ENCODE results near the gene EFEMP2.

Gene EFEMP2

DNA sequence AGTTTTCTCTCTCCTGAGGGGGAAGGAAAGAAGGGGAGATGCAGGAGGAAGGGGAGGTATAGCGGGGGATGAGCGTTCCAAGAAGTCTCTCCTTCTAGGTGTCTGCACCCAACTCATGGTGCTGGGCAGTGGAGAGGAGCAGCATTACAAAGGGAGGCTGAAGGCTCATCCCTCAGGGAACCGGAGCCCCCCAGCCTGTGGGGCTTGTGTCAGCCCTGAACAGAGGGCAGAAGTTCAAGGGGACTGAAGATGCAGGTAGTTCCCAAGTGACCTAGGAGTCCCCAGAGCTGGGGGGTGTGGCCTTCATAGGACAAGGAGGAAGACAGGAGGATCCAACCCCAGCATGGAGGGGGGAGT is 44.5 kb upstream of the EFEMP2 start:
- no peak overlapping the region for H3K4me3 ChIP-seq (ENCODE audit: low read depth, low read length)
- TF ChIP-seq, protein P1, sequence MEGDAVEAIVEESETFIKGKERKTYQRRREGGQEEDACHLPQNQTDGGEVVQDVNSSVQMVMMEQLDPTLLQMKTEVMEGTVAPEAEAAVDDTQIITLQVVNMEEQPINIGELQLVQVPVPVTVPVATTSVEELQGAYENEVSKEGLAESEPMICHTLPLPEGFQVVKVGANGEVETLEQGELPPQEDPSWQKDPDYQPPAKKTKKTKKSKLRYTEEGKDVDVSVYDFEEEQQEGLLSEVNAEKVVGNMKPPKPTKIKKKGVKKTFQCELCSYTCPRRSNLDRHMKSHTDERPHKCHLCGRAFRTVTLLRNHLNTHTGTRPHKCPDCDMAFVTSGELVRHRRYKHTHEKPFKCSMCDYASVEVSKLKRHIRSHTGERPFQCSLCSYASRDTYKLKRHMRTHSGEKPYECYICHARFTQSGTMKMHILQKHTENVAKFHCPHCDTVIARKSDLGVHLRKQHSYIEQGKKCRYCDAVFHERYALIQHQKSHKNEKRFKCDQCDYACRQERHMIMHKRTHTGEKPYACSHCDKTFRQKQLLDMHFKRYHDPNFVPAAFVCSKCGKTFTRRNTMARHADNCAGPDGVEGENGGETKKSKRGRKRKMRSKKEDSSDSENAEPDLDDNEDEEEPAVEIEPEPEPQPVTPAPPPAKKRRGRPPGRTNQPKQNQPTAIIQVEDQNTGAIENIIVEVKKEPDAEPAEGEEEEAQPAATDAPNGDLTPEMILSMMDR (IDR thresholded peaks at IDR 0.05), result no peak
- no peak overlapping the region for H3K27ac ChIP-seq
- no peaks in the 10 kb centered on the region for H3K4me1 ChIP-seq
- H2AFZ ChIP-seq, result no peak overlapping the region
- H3K9me3 ChIP-seq (ENCODE audit: control insufficient read depth, low read length), result no peaks in the 10 kb centered on the region
- no peaks in the 10 kb centered on the region for H3K36me3 ChIP-seq (ENCODE audit: control insufficient read depth, insufficient read depth, low read length)
- no peaks in the 10 kb centered on the region for H3K27me3 ChIP-seq (ENCODE audit: control insufficient read depth, insufficient read depth, low read length)
- H3K4me2 ChIP-seq (ENCODE audit: low read length), result no peak overlapping the region
- peaks cover 2% of the 10 kb centered on the region for H3K79me2 ChIP-seq
- no peak overlapping the region for H3K9ac ChIP-seq

DNA sequence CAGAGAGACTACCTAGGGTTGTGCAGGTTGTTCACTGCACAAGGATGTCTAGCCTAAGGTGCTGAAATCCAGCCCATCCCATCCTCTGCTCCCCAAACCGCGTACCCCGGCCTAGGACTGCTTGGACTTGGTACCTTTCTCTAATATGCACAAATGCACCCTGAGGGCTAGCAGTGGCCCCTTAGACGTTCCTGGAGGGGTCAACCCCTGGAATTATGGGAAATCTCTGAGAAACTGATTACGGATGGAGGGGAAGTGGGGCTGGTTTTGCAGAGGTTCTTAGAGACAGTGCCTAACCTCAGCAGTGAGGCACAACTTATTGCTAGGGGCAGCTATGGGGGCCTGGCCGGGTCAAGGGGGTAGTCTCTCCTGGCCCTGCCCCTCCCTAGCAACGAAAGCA is 43.8 kb upstream of the EFEMP2 start:
- Histone ChIP-seq H3K9me3 (ENCODE audit: control insufficient read depth, low read length) (no peaks in the 10 kb centered on the region), H3K9ac (no peak overlapping the region), H2AFZ (no peak overlapping the region), H3K27me3 (ENCODE audit: control insufficient read depth, insufficient read depth, low read length) (no peaks in the 10 kb centered on the region), H3K4me3 (ENCODE audit: low read depth, low read length) (no peak overlapping the region), H3K79me2 (peaks cover 2% of the 10 kb centered on the region), H3K4me1 (peaks cover 2% of the 10 kb centered on the region), H3K4me2 (ENCODE audit: low read length) (no peak overlapping the region), H3K27ac (no peak overlapping the region), H3K36me3 (ENCODE audit: control insufficient read depth, insufficient read depth, low read length) (no peaks in the 10 kb centered on the region)
- TF ChIP-seq, protein P1 (IDR thresholded peaks at IDR 0.05), result no peak

DNA sequence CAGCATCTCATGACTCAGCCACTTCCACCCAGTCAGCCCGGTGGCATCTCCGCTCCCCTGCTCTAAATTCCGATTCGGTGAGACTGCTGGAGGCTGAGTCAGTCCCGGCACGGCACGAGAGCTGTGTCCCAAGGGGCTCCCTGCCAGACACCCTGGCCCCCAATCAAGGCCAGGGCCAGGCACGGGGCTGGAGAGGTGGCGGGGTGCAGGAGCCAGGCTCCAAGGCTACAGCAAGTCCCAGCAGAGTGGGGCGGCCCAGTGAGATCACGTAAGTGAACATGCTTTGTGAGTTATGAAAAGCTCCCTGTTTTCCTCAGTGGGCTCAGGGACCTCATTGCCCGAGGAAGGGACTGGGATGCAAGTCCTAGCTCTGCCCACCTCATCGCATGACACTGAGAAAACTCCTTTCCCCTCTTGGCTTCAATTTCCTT is 43.2 kb upstream of the EFEMP2 start:
- Histone ChIP-seq H3K9me3 (ENCODE audit: control insufficient read depth, low read length) (no peaks in the 10 kb centered on the region), H3K4me3 (ENCODE audit: low read depth, low read length) (no peak overlapping the region), H3K27ac (no peak overlapping the region), H3K4me2 (ENCODE audit: low read length) (no peak overlapping the region), H3K79me2 (peaks cover 2% of the 10 kb centered on the region), H3K9ac (no peak overlapping the region), H2AFZ (no peak overlapping the region), H3K36me3 (ENCODE audit: control insufficient read depth, insufficient read depth, low read length) (no peaks in the 10 kb centered on the region), H3K4me1 (peaks cover 2% of the 10 kb centered on the region), H3K27me3 (ENCODE audit: control insufficient read depth, insufficient read depth, low read length) (no peaks in the 10 kb centered on the region)
- TF ChIP-seq, protein P1 (IDR thresholded peaks at IDR 0.05), result no peak

DNA sequence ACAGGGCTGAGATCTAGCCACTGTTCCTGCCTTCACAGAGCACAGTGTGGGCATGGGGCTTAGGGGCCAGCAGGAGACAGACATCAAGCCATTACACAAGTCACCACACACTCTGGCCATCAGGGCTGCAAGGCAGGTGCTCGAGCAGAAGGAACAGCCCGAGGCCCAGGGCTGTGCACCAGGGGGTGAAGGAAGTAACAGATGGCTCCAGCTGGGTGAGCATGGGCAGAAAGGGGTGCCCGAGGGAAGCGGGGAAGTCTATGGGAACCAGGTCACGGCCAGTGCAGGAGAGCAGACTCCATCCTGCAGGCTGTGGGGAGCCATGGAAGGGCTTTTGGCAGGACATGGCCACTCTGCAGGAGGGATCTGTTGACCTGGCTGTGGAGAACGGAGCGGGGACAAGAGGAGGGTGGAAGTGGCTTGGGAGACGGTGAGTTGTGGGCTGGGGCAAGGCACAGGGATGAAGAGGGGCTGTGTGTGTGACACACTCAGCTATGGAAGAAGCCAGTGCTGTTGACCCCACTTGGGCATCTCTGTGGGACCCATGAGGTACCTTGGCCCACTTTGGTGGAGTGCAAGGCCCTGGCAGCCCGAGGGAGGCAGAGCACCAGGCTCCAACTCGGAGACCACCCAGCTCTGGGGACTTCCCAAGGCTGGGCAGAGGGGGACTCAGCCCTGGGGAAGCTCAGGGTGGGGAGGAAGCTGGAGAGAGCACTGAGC is 42.7 kb upstream of the EFEMP2 start:
- Histone ChIP-seq H3K9ac (no peak overlapping the region), H3K79me2 (peaks cover 2% of the 10 kb centered on the region)
- TF ChIP-seq, protein P1 (IDR thresholded peaks at IDR 0.05), result no peak

DNA sequence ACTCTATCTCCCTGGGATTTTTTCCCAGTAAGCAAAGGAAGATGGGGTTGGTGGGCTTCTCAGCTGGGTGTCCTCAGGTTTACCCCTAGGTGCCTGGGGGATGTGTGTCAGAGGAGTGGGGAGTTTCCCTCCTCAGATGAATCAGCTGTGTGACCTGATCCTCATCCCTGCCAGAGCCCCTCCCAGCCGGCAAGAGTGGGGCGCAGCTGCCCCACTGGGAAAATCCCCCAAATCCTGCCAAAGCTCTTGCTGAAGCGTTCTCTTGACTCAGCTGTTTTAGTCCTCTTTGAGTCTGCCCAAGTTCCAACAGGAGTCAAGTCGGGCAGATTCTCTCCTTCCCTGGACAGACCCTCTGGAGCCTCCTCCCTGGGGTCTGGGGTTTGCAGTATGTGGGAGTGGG is 40.2 kb upstream of the EFEMP2 start:
- Histone ChIP-seq H3K27me3 (ENCODE audit: control insufficient read depth, insufficient read depth, low read length) (no peaks in the 10 kb centered on the region), H3K9me3 (ENCODE audit: control insufficient read depth, low read length) (no peaks in the 10 kb centered on the region), H3K4me2 (ENCODE audit: low read length) (no peak overlapping the region), H2AFZ (no peak overlapping the region), H3K4me1 (peaks cover 2% of the 10 kb centered on the region), H3K27ac (no peak overlapping the region), H3K4me3 (ENCODE audit: low read depth, low read length) (no peak overlapping the region), H3K79me2 (peaks cover under 1% of the 10 kb centered on the region), H3K9ac (no peak overlapping the region), H3K36me3 (ENCODE audit: control insufficient read depth, insufficient read depth, low read length) (no peaks in the 10 kb centered on the region)
- TF ChIP-seq, protein P1 (IDR thresholded peaks at IDR 0.05), result no peak

More for the DNA sequence above, 42.7 kb upstream of the EFEMP2 start:
- no peak overlapping the region for H2AFZ ChIP-seq
- H3K36me3 ChIP-seq (ENCODE audit: control insufficient read depth, insufficient read depth, low read length), result no peaks in the 10 kb centered on the region
- H3K27me3 ChIP-seq (ENCODE audit: control insufficient read depth, insufficient read depth, low read length), result no peaks in the 10 kb centered on the region
- no peak overlapping the region for H3K4me2 ChIP-seq (ENCODE audit: low read length)
- no peaks in the 10 kb centered on the region for H3K9me3 ChIP-seq (ENCODE audit: control insufficient read depth, low read length)
- H3K27ac ChIP-seq, result no peak overlapping the region
- no peak overlapping the region for H3K4me3 ChIP-seq (ENCODE audit: low read depth, low read length)
- H3K4me1 ChIP-seq, result peaks cover 2% of the 10 kb centered on the region
